Glutamatergic neuron (in vitro differentiated cells): Measurements from ENCODE around the gene LGALS3BP. TPM values are rescaled to one million over a fixed set of nuclear protein-coding genes. Genes with fewer than 3 reads are reported as not detected.
A peak's percentile ranks its signal among the peaks of the same experiment; 100 is the strongest.
"Not testable (repeated sequence)": the region's sequence is repeated elsewhere in the genome, so short reads cannot be mapped to it uniquely, and the experiment has no call there.

ENCODE experiments used
- DNase-seq: peaks from one replicate; pipeline ENCODE4 v3.0.0; 2022
- H3K27ac Mint-ChIP-seq: one replicate; pipeline ENCODE4 v1.8.0; 2020; ENCODE audit warnings: mild to moderate bottlenecking, mixed read lengths, inconsistent platforms; ENCODE audit not compliant: unreplicated experiment
- H3K27me3 Mint-ChIP-seq: one replicate; pipeline ENCODE4 v1.8.0; 2020; ENCODE audit warnings: mild to moderate bottlenecking, moderate library complexity, mixed read lengths, inconsistent platforms; ENCODE audit not compliant: unreplicated experiment
- H3K36me3 Mint-ChIP-seq: one replicate; pipeline ENCODE4 v1.8.0; 2020; ENCODE audit warnings: mild to moderate bottlenecking, mixed read lengths, inconsistent platforms; ENCODE audit not compliant: unreplicated experiment
- H3K4me1 Mint-ChIP-seq: one replicate; pipeline ENCODE4 v1.8.0; 2020; ENCODE audit warnings: mild to moderate bottlenecking, low read depth, mixed read lengths, inconsistent platforms; ENCODE audit not compliant: unreplicated experiment
- H3K4me3 Mint-ChIP-seq: one replicate; pipeline ENCODE4 v1.8.0; 2020; ENCODE audit warnings: mild to moderate bottlenecking, mixed read lengths, inconsistent platforms; ENCODE audit not compliant: unreplicated experiment
- H3K9me3 Mint-ChIP-seq: one replicate; pipeline ENCODE4 v1.8.0; 2020; ENCODE audit warnings: mild to moderate bottlenecking, moderate library complexity, mixed read lengths, inconsistent platforms; ENCODE audit not compliant: unreplicated experiment
- CTCF ChIP-seq: fragments of 200-600 bp; sonication (generic); IDR thresholded peaks from one replicate; pipeline ENCODE4 v1.5.0; 2021; ENCODE audit not compliant: partially characterized antibody, unreplicated experiment
- total RNA-seq: library from RNA; stranded (reverse); fragmentation: NEBNext Ultra II Directional; extraction: Animal tissue kit (Norgen Biotek cat#: 25700); gene quantifications from one replicate; pipeline ENCODE4 v1.2.1, GENCODE V29; 2021; ENCODE audit not compliant: unreplicated experiment

Gene LGALS3BP
- total RNA-seq, 1 donor from 2014 or later: 30.3 TPM

GRCh38 chr17:79022507-79022991, 42.8 kb upstream of the LGALS3BP start:
- Mint-ChIP-seq H3K27ac (no peak overlapping the region), H3K4me1 (peaks cover 6% of the 10 kb centered on the region), H3K36me3 (no peaks in the 10 kb centered on the region), H3K27me3 (peaks cover 27% of the 10 kb centered on the region), H3K9me3 (peaks cover 4% of the 10 kb centered on the region), H3K4me3 (no peak overlapping the region)
- no peak for TF ChIP-seq CTCF
- no peak for DNase-seq

- H3K27me3 Mint-ChIP-seq: peaks cover 27% of the 10 kb centered on the region
These were observed 42.2 kb upstream of the LGALS3BP start for GRCh38 chr17:79021929-79022328.

DNA sequence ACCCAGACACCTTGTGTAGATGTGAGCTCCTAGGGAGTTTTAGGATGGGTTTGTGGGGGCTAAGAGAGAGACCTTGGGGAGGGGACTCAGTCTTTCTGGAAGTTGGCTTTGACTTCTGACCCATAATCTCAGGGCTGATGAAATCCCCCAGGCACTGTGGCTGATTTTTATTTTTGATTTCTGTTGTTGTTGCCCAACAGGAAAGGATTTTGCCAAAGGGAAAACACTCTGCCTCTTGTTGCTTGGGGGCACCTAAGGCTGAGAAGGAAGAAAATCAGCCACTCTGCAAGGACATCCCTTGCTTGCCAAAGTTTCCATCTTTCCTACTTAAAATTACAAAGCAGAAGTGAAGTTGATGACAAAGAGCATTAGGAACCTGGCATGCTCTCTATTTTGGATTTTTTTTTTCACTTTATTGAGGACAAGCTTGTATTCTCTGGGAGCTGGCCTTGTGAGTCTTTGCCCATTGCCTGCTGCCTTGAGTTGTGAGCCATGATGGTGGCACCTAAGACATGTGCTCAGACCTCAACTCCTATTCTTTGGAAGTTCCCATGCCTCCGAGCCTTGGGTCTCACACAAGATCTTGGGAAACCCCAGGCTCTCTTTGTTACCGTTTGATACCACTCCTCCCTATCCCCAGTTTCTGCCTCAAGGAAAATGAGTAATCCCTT, 41.0 kb upstream of the LGALS3BP start:
- no peak overlapping the region for H3K4me3 Mint-ChIP-seq
- H3K27ac Mint-ChIP-seq: no peak overlapping the region
- no peak for DNase-seq
- H3K9me3 Mint-ChIP-seq: peaks cover 4% of the 10 kb centered on the region
- no peak for TF ChIP-seq CTCF
- peaks cover 27% of the 10 kb centered on the region for H3K27me3 Mint-ChIP-seq
- H3K4me1 Mint-ChIP-seq: peaks cover 6% of the 10 kb centered on the region
- peaks cover 7% of the 10 kb centered on the region for H3K36me3 Mint-ChIP-seq

More at GRCh38 chr17:79021929-79022328, 42.2 kb upstream of the LGALS3BP start:
- H3K36me3 Mint-ChIP-seq, DNase-seq, H3K27ac Mint-ChIP-seq, H3K4me3 Mint-ChIP-seq, H3K9me3 Mint-ChIP-seq, H3K4me1 Mint-ChIP-seq: not testable (repeated sequence)

GRCh38 chr17:79019632-79020584, 40.2 kb upstream of the LGALS3BP start:
- peak; percentile 51 for DNase-seq
- Mint-ChIP-seq H3K4me3 (no peak overlapping the region), H3K36me3 (peaks cover 7% of the 10 kb centered on the region), H3K27ac (no peak overlapping the region), H3K9me3 (peaks cover 2% of the 10 kb centered on the region), H3K27me3 (peaks cover 25% of the 10 kb centered on the region), H3K4me1 (peaks cover 2% of the 10 kb centered on the region)
- peak; percentile 67 for TF ChIP-seq CTCF

DNA sequence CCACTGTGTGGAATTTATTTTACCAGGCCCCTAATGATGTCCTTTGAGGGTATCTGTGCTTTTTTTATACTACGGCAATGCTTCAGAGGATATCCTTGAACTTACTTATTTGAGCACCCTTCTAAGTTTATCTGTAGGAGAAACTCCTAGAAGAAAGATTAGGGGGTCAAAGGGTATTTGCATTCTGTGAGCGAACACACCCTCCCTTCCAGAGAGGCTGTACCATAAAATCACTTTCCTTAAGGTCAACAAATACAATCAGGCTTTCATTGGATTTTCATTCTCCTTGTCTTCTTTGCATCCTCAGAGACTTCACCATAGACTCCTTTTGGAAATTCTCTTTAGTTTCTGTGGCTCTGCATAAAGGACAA, 39.5 kb upstream of the LGALS3BP start:
- Mint-ChIP-seq H3K4me3 (no peak overlapping the region), H3K4me1 (peaks cover 2% of the 10 kb centered on the region), H3K9me3 (peaks cover 2% of the 10 kb centered on the region), H3K27me3 (peaks cover 23% of the 10 kb centered on the region), H3K27ac (no peak overlapping the region), H3K36me3 (peaks cover 7% of the 10 kb centered on the region)
- no peak for DNase-seq
- no peak for TF ChIP-seq CTCF
